Trophoblast cell (in vitro differentiated cells and primary cell): ENCODE measurements around the gene TMEM38A.
"Not testable (repeated sequence)": the region's sequence is repeated elsewhere in the genome, so short reads cannot be mapped to it uniquely, and the experiment has no call there.

Experiments used
- DNase-seq, 2 donors: peaks; one replicate each; pipeline ENCODE4 v3.0.0-alpha.2; 2016
- H2AFZ ChIP-seq: 2 replicates; pipeline ENCODE4 v1.6.1; 2013; ENCODE audit warnings: low read length, moderate library complexity, mild to moderate bottlenecking; ENCODE audit not compliant: insufficient read depth, poor library complexity
- H2AK5ac ChIP-seq: 2 replicates; pipeline ENCODE4 v1.6.1; 2013; ENCODE audit warnings: mild to moderate bottlenecking, low read length
- H2BK120ac ChIP-seq: 2 replicates; pipeline ENCODE4 v1.6.1; 2013; ENCODE audit warnings: low read length, mild to moderate bottlenecking, moderate library complexity; ENCODE audit not compliant: insufficient read depth, poor library complexity
- H2BK12ac ChIP-seq: 2 replicates; pipeline ENCODE4 v1.6.1; 2013; ENCODE audit warnings: mild to moderate bottlenecking, low read length, moderate library complexity
- H2BK5ac ChIP-seq: 2 replicates; pipeline ENCODE4 v1.6.1; 2013; ENCODE audit warnings: low read length, low read depth, moderate library complexity, mild to moderate bottlenecking; ENCODE audit not compliant: poor library complexity
- H3K14ac ChIP-seq: 2 replicates; pipeline ENCODE4 v1.6.1; 2013; ENCODE audit warnings: mild to moderate bottlenecking, low read length
- H3K18ac ChIP-seq: 2 replicates; pipeline ENCODE4 v1.6.1; 2013; ENCODE audit warnings: mild to moderate bottlenecking, low read length
- H3K23ac ChIP-seq: 2 replicates; pipeline ENCODE4 v1.6.1; 2013; ENCODE audit warnings: low read length
- H3K27ac ChIP-seq: 2 replicates; pipeline ENCODE4 v1.5.1; 2013; ENCODE audit warnings: low read depth, mild to moderate bottlenecking, inconsistent platforms, low read length, moderate library complexity
- H3K27me3 ChIP-seq: 2 replicates; pipeline ENCODE4 v1.6.1; 2013; ENCODE audit warnings: inconsistent platforms, mild to moderate bottlenecking, low read length, moderate library complexity; ENCODE audit not compliant: insufficient read depth
- H3K36me3 ChIP-seq, 2 experiments: 1 replicate in 1 of 2; 2 replicates in 1 of 2; pipeline ENCODE4 v1.6.1; 2013; ENCODE audit warnings: low read length in 2 of 2, mild to moderate bottlenecking in 2 of 2, moderate library complexity in 1 of 2; ENCODE audit not compliant: insufficient read depth in 2 of 2, control insufficient read depth in 1 of 2
- H3K4ac ChIP-seq: 2 replicates; pipeline ENCODE4 v1.6.1; 2013; ENCODE audit warnings: low read depth, mild to moderate bottlenecking, low read length, moderate library complexity
- H3K4me1 ChIP-seq, 2 experiments: 1 replicate in 1 of 2; 2 replicates in 1 of 2; pipeline ENCODE4 v1.6.1; 2013; ENCODE audit warnings: low read length in 2 of 2, mild to moderate bottlenecking in 2 of 2, moderate library complexity in 1 of 2; ENCODE audit not compliant: insufficient read depth in 2 of 2, control insufficient read depth in 1 of 2
- H3K4me2 ChIP-seq: 2 replicates; pipeline ENCODE4 v1.6.1; 2013; ENCODE audit warnings: inconsistent platforms, mild to moderate bottlenecking, low read length, moderate library complexity
- H3K4me3 ChIP-seq: 2 replicates; pipeline ENCODE4 v1.5.1; 2013; ENCODE audit warnings: mild to moderate bottlenecking, low read depth, low read length, inconsistent platforms
- H3K79me1 ChIP-seq: one replicate; pipeline ENCODE4 v1.6.1; 2013; ENCODE audit warnings: low read length
- H3K79me2 ChIP-seq: 2 replicates; pipeline ENCODE4 v1.6.1; 2013; ENCODE audit warnings: low read length, mild to moderate bottlenecking; ENCODE audit not compliant: control insufficient read depth, insufficient read depth, poor library complexity
- H3K9ac ChIP-seq: 2 replicates; pipeline ENCODE4 v1.6.1; 2013; ENCODE audit warnings: mild to moderate bottlenecking, low read length
- H3K9me3 ChIP-seq: 2 replicates; pipeline ENCODE4 v1.6.1; 2013; ENCODE audit warnings: low read depth, mild to moderate bottlenecking, control low read depth, inconsistent platforms, low read length; ENCODE audit not compliant: insufficient read depth
- H4K12ac ChIP-seq: 2 replicates; pipeline ENCODE4 v1.6.1; 2013; ENCODE audit warnings: low read depth, mild to moderate bottlenecking, low read length, moderate library complexity
- H4K8ac ChIP-seq: 2 replicates; pipeline ENCODE4 v1.6.1; 2013; ENCODE audit warnings: low read depth, mild to moderate bottlenecking, low read length, moderate library complexity
- H4K91ac ChIP-seq: one replicate; pipeline ENCODE4 v1.6.1; 2013; ENCODE audit warnings: low read depth, mild to moderate bottlenecking, low read length, moderate library complexity
- WGBS: extraction: QIAGEN DNeasy Blood & Tissue Kit; methylation state at CpG from one replicate; pipeline ENCODE4 v1.1.7; 2013; ENCODE audit warnings: missing lambda C conversion rate; ENCODE audit not compliant: insufficient read length, insufficient coverage; ENCODE audit errors: extremely low coverage; 5-methylcytosine and 5-hydroxymethylcytosine counted together

TMEM38A gene

GRCh38 chr19:16645140-16645539 is 15.8 kb upstream of the TMEM38A start:
- Histone ChIP-seq H3K18ac (no peak overlapping the region), H2AFZ (no peak overlapping the region), H4K8ac (no peak overlapping the region), H3K23ac (no peak overlapping the region), H4K91ac (no peak overlapping the region), H2AK5ac (no peak overlapping the region), H3K14ac (no peak overlapping the region), H3K27me3 (no peaks in the 10 kb centered on the region), H3K4ac (no peak overlapping the region), H3K9ac (no peak overlapping the region), H3K4me2 (no peak overlapping the region), H4K12ac (no peak overlapping the region), H3K79me1 (no peaks in the 10 kb centered on the region), H2BK5ac (no peak overlapping the region), H3K4me3 (no peak overlapping the region), H3K9me3 (no peaks in the 10 kb centered on the region), H3K79me2 (no peaks in the 10 kb centered on the region), H3K36me3 (peaks cover 36 to 57% of the 10 kb centered on the region in 2 experiments), H3K27ac (no peak overlapping the region), H2BK12ac (no peak overlapping the region), H3K4me1 (no peaks in the 10 kb centered on the region), H2BK120ac (no peak overlapping the region)
- no peak for DNase-seq
- WGBS, result no CpG with 5 or more reads among the region's 9 CpGs

DNA sequence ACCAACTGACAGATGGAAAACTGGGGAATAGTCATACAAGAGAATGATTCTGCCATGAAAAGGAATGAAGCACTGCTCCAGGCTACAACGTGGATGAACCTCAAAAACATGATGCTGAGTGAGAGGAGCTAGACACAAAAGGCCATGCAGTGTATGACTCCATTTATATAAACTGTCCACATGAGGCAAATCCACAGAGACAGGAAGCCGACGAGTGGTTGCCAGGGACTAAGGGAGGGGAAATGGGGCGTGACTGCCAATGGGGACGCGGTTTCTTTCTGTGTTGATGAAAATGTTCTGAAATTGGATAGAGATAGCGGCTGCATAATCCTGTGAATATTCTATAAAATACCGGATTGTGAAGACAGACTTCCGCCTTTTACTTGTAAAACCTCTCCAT is 11.2 kb upstream of the TMEM38A start:
- Histone ChIP-seq H2BK120ac (no peak overlapping the region), H2AFZ (no peak overlapping the region), H3K23ac (no peak overlapping the region), H3K27ac (no peak overlapping the region), H3K9me3 (peaks cover 2% of the 10 kb centered on the region), H3K9ac (no peak overlapping the region), H2BK12ac (no peak overlapping the region), H2BK5ac (no peak overlapping the region), H3K27me3 (no peaks in the 10 kb centered on the region), H3K4me2 (no peak overlapping the region), H3K79me2 (no peaks in the 10 kb centered on the region), H4K12ac (no peak overlapping the region), H3K36me3 (peaks cover 43 to 64% of the 10 kb centered on the region in 2 experiments), H3K14ac (no peak overlapping the region), H4K91ac (no peak overlapping the region), H4K8ac (no peak overlapping the region), H3K4me3 (no peak overlapping the region), H3K79me1 (no peaks in the 10 kb centered on the region), H3K18ac (no peak overlapping the region), H2AK5ac (no peak overlapping the region), H3K4ac (no peak overlapping the region), H3K4me1 (no peaks in the 10 kb centered on the region)
- DNase-seq, result no peak
- no CpG with 5 or more reads among the region's 9 CpGs for WGBS

GRCh38 chr19:16650821-16651220 is 10.1 kb upstream of the TMEM38A start:
- Histone ChIP-seq H3K4me2 (no peak overlapping the region), H3K79me2 (no peaks in the 10 kb centered on the region), H3K4ac (no peak overlapping the region), H2AK5ac (no peak overlapping the region), H3K27ac (no peak overlapping the region), H3K79me1 (no peaks in the 10 kb centered on the region), H3K9me3 (peaks cover 2% of the 10 kb centered on the region), H4K91ac (no peak overlapping the region), H2BK5ac (no peak overlapping the region), H2BK120ac (no peak overlapping the region), H2BK12ac (no peak overlapping the region), H4K12ac (no peak overlapping the region), H3K4me3 (no peak overlapping the region), H3K23ac (no peak overlapping the region), H3K4me1 (no peaks in the 10 kb centered on the region), H4K8ac (no peak overlapping the region), H3K36me3 (peaks cover 42 to 64% of the 10 kb centered on the region in 2 experiments), H3K18ac (no peak overlapping the region), H3K14ac (no peak overlapping the region), H2AFZ (no peak overlapping the region), H3K9ac (no peak overlapping the region), H3K27me3 (no peaks in the 10 kb centered on the region)
- no peak for DNase-seq
- WGBS, result no CpG with 5 or more reads among the region's 2 CpGs

GRCh38 chr19:16651421-16652188 is 9.3 kb upstream of the TMEM38A start:
- H3K18ac ChIP-seq, H3K9ac ChIP-seq, H3K79me2 ChIP-seq, H3K27ac ChIP-seq, H3K4me3 ChIP-seq, H2BK5ac ChIP-seq, H3K79me1 ChIP-seq, H4K12ac ChIP-seq, H4K91ac ChIP-seq, H3K14ac ChIP-seq, H3K4me2 ChIP-seq, H2AK5ac ChIP-seq, H3K4me1 ChIP-seq, H3K27me3 ChIP-seq, H3K9me3 ChIP-seq, H2BK120ac ChIP-seq, H3K4ac ChIP-seq, H2BK12ac ChIP-seq, H4K8ac ChIP-seq, H3K23ac ChIP-seq, H2AFZ ChIP-seq: not testable (repeated sequence)
- no CpG with 5 or more reads among the region's 8 CpGs for WGBS
- peaks cover 47 to 66% of the 10 kb centered on the region in 2 experiments for H3K36me3 ChIP-seq
- DNase-seq, result peak; percentile 75 to 81
